PC-9 (cell line): ENCODE results near the gene SSR1.

Source experiments
- CTCF ChIP-seq: fragments of 200-600 bp; sonication (generic); conservative IDR thresholded peaks from 2 replicates; pipeline ENCODE4 v1.6.1; 2017; ENCODE audit warnings: mixed run types, antibody characterized with exemption, mild to moderate bottlenecking, moderate library complexity
- EZH2 ChIP-seq: fragments of 200-600 bp; sonication (generic); IDR thresholded peaks from 2 replicates; pipeline ENCODE4 v1.8.0; 2017; ENCODE audit warnings: antibody characterized with exemption, low read depth

- TF ChIP-seq CTCF (no peak), EZH2 (no peak)
Observed at GRCh38 chr6:7325750-7326149, 12.8 kb upstream of the SSR1 start.
